Measurements from ENCODE around the gene NEUROD2.

NEUROD2 gene

GRCh38 chr17:39599665-39600231, 8.0 kb downstream of the NEUROD2 start:
- Histone ChIP-seq H3K9ac (ENCODE audit: low read length) (no peak overlapping the region), H3K36me3 (replicated peaks; ENCODE audit: insufficient read depth, low read length) (no peaks in the 10 kb centered on the region), H3F3A (ENCODE audit: insufficient read depth, low read length) (no peaks in the 10 kb centered on the region), H2AFZ (ENCODE audit: low read length) (no peak overlapping the region), H3K9me3 (replicated peaks; ENCODE audit: insufficient read depth, low read length) (no peaks in the 10 kb centered on the region), H3K9me2 (replicated peaks; ENCODE audit: insufficient read depth, low read length) (no peaks in the 10 kb centered on the region), H3K4me2 (ENCODE audit: low read depth, low read length) (no peak overlapping the region), H3K27ac (ENCODE audit: low read length) (no peak overlapping the region), H3K4me3 (ENCODE audit: low read length) (no peak overlapping the region), H3K4me1 (ENCODE audit: low read length) (no peaks in the 10 kb centered on the region), H3K79me2 (ENCODE audit: low read length) (no peaks in the 10 kb centered on the region), H4K20me1 (ENCODE audit: insufficient read depth, low read length) (no peaks in the 10 kb centered on the region), H3K27me3 (replicated peaks; ENCODE audit: insufficient read depth, low read length) (peaks cover 99% of the 10 kb centered on the region)
- no peak for DNase-seq
- TF ChIP-seq EZH2phosphoT487 (IDR thresholded peaks at IDR 0.05; ENCODE audit: low read length) (no peak), CTCF (IDR thresholded peaks at IDR 0.05; ENCODE audit: low read length) (no peak), EZH2 (optimal IDR thresholded peaks at IDR 0.05; ENCODE audit: low read depth, low read length) (no peak)

- no peaks in the 10 kb centered on the region for H3K79me2 ChIP-seq (ENCODE audit: low read length)
- no peak overlapping the region for H2AFZ ChIP-seq (ENCODE audit: low read length)
- H3K9ac ChIP-seq (ENCODE audit: low read length) = no peak overlapping the region
- H3K4me1 ChIP-seq (ENCODE audit: low read length) = no peaks in the 10 kb centered on the region
- no peaks in the 10 kb centered on the region for H3K9me2 ChIP-seq (replicated peaks; ENCODE audit: insufficient read depth, low read length)
- H3K4me3 ChIP-seq (ENCODE audit: low read length) = no peak overlapping the region
- H3F3A ChIP-seq (ENCODE audit: insufficient read depth, low read length) = no peaks in the 10 kb centered on the region
- H4K20me1 ChIP-seq (ENCODE audit: insufficient read depth, low read length) = no peaks in the 10 kb centered on the region
- DNase-seq = no peak
- H3K36me3 ChIP-seq (replicated peaks; ENCODE audit: insufficient read depth, low read length) = no peaks in the 10 kb centered on the region
- peaks cover 94% of the 10 kb centered on the region for H3K27me3 ChIP-seq (replicated peaks; ENCODE audit: insufficient read depth, low read length)
- no peak; the same call in none of the 2 replicates for TF ChIP-seq EZH2phosphoT487 (IDR thresholded peaks at IDR 0.05; ENCODE audit: low read length)
- TF ChIP-seq EZH2 (optimal IDR thresholded peaks at IDR 0.05; ENCODE audit: low read depth, low read length) = peak; percentile 81
- H3K27ac ChIP-seq (ENCODE audit: low read length) = no peak overlapping the region
- H3K4me2 ChIP-seq (ENCODE audit: low read depth, low read length) = no peak overlapping the region; the same call in 1 of the 2 replicates
- H3K9me3 ChIP-seq (replicated peaks; ENCODE audit: insufficient read depth, low read length) = no peaks in the 10 kb centered on the region
Measured at GRCh38 chr17:39599004-39599664, 8.6 kb downstream of the NEUROD2 start.

GRCh38 chr17:39598630-39599003, 9.1 kb downstream of the NEUROD2 start:
- no peaks in the 10 kb centered on the region for H3F3A ChIP-seq (ENCODE audit: insufficient read depth, low read length)
- no peaks in the 10 kb centered on the region for H3K79me2 ChIP-seq (ENCODE audit: low read length)
- H3K4me2 ChIP-seq (ENCODE audit: low read depth, low read length) = no peak overlapping the region
- H3K4me1 ChIP-seq (ENCODE audit: low read length) = no peaks in the 10 kb centered on the region
- H3K36me3 ChIP-seq (replicated peaks; ENCODE audit: insufficient read depth, low read length) = no peaks in the 10 kb centered on the region
- no peak overlapping the region for H3K27ac ChIP-seq (ENCODE audit: low read length)
- H3K9me3 ChIP-seq (replicated peaks; ENCODE audit: insufficient read depth, low read length) = no peaks in the 10 kb centered on the region
- TF ChIP-seq EZH2phosphoT487 (IDR thresholded peaks at IDR 0.05; ENCODE audit: low read length) (peak; percentile 46; the same call in 1 of the 2 replicates), EZH2 (optimal IDR thresholded peaks at IDR 0.05; ENCODE audit: low read depth, low read length) (no peak), CTCF (IDR thresholded peaks at IDR 0.05; ENCODE audit: low read length) (no peak)
- H3K4me3 ChIP-seq (ENCODE audit: low read length) = no peak overlapping the region
- no peak for DNase-seq
- peaks cover 89% of the 10 kb centered on the region for H3K27me3 ChIP-seq (replicated peaks; ENCODE audit: insufficient read depth, low read length)
- no peak overlapping the region for H3K9ac ChIP-seq (ENCODE audit: low read length)
- H3K9me2 ChIP-seq (replicated peaks; ENCODE audit: insufficient read depth, low read length) = no peaks in the 10 kb centered on the region
- H4K20me1 ChIP-seq (ENCODE audit: insufficient read depth, low read length) = no peaks in the 10 kb centered on the region
- no peak overlapping the region for H2AFZ ChIP-seq (ENCODE audit: low read length)

- Histone ChIP-seq H3K9me2 (replicated peaks; ENCODE audit: insufficient read depth, low read length) (no peaks in the 10 kb centered on the region), H3K27me3 (replicated peaks; ENCODE audit: insufficient read depth, low read length) (peaks cover 84% of the 10 kb centered on the region), H3K9me3 (replicated peaks; ENCODE audit: insufficient read depth, low read length) (no peaks in the 10 kb centered on the region), H3K4me3 (ENCODE audit: low read length) (no peak overlapping the region), H3K36me3 (replicated peaks; ENCODE audit: insufficient read depth, low read length) (no peaks in the 10 kb centered on the region), H3K79me2 (ENCODE audit: low read length) (no peaks in the 10 kb centered on the region), H3F3A (ENCODE audit: insufficient read depth, low read length) (no peaks in the 10 kb centered on the region), H3K4me1 (ENCODE audit: low read length) (no peaks in the 10 kb centered on the region), H3K4me2 (ENCODE audit: low read depth, low read length) (no peak overlapping the region), H3K9ac (ENCODE audit: low read length) (no peak overlapping the region), H4K20me1 (ENCODE audit: insufficient read depth, low read length) (no peaks in the 10 kb centered on the region), H3K27ac (ENCODE audit: low read length) (no peak overlapping the region), H2AFZ (ENCODE audit: low read length) (no peak overlapping the region)
- no peak for DNase-seq
- TF ChIP-seq EZH2phosphoT487 (IDR thresholded peaks at IDR 0.05; ENCODE audit: low read length) (no peak), EZH2 (optimal IDR thresholded peaks at IDR 0.05; ENCODE audit: low read depth, low read length) (no peak), CTCF (IDR thresholded peaks at IDR 0.05; ENCODE audit: low read length) (no peak)
Measured at GRCh38 chr17:39598047-39598481, 9.7 kb downstream of the NEUROD2 start.

All from MM.1S (cell line).